ENCODE results near the gene LY86.

- no peak for TF ChIP-seq TAF1 (IDR thresholded peaks at IDR 0.05; ENCODE audit: borderline replicate concordance, insufficient read depth, low read length)
- TF ChIP-seq REST (IDR thresholded peaks at IDR 0.05; ENCODE audit: insufficient read depth in 1 of 2, low read depth in 2 of 2, low read length in 2 of 2) = no peak
- no peak for TF ChIP-seq POLR2AphosphoS5 (IDR thresholded peaks at IDR 0.05; ENCODE audit: low read depth, low read length)
Measured at GRCh38 chr6:6569096-6569810, 19.3 kb upstream of the LY86 start.

Measured in PFSK-1 (cell line).